ENCODE results near the gene TES.
A peak's percentile ranks its signal among the peaks of the same experiment; 100 is the strongest.

Gene TES, protein sequence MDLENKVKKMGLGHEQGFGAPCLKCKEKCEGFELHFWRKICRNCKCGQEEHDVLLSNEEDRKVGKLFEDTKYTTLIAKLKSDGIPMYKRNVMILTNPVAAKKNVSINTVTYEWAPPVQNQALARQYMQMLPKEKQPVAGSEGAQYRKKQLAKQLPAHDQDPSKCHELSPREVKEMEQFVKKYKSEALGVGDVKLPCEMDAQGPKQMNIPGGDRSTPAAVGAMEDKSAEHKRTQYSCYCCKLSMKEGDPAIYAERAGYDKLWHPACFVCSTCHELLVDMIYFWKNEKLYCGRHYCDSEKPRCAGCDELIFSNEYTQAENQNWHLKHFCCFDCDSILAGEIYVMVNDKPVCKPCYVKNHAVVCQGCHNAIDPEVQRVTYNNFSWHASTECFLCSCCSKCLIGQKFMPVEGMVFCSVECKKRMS

DNA sequence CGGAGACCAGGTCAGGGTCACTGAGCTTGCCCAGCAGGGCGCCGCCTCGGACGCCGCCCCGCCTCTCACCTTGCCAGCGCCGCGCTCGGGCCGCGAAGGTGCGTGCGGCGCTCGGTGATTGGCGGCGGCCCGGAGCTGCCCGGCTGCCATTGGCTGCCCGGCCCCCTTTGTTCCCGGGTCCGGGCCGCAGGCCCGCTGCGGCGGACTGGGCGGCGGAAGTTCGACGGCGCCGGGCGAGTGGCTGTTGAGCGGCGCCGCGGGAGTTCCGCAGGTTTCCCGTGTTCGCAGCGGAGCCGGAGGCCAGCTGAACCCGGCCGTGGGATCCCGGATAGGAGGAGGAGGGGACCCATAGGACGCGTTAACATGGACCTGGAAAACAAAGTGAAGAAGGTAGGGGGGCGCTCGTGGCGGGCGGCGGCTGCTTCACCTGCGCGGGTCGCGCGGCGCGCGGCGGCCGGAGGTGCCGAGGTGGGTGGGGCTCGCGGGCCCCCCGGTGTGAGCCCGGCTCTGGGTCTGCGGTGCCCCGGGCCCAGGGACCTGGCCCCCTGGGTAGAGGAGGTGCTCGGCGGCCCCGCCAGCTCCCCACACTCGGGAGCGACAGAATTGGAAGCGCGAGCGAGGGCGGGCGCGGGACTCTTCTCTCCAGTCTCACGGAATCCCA is at the start of gene TES:
Gene TES, plus strand, starts transcription at position 195 of the 661 bp plus-strand sequence. Its CDS starts 169 bp downstream, at position 364.
- Histone ChIP-seq H3K4me3 (peak within 1 kb of the TSS; percentile 77), H3K27ac (peak within 1 kb of the TSS; percentile 91 to 92)
- TF ChIP-seq, protein P1, sequence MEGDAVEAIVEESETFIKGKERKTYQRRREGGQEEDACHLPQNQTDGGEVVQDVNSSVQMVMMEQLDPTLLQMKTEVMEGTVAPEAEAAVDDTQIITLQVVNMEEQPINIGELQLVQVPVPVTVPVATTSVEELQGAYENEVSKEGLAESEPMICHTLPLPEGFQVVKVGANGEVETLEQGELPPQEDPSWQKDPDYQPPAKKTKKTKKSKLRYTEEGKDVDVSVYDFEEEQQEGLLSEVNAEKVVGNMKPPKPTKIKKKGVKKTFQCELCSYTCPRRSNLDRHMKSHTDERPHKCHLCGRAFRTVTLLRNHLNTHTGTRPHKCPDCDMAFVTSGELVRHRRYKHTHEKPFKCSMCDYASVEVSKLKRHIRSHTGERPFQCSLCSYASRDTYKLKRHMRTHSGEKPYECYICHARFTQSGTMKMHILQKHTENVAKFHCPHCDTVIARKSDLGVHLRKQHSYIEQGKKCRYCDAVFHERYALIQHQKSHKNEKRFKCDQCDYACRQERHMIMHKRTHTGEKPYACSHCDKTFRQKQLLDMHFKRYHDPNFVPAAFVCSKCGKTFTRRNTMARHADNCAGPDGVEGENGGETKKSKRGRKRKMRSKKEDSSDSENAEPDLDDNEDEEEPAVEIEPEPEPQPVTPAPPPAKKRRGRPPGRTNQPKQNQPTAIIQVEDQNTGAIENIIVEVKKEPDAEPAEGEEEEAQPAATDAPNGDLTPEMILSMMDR (IDR thresholded peaks at IDR 0.05): no peak
- no peak for DNase-seq (ENCODE audit: low spot score)

DNA sequence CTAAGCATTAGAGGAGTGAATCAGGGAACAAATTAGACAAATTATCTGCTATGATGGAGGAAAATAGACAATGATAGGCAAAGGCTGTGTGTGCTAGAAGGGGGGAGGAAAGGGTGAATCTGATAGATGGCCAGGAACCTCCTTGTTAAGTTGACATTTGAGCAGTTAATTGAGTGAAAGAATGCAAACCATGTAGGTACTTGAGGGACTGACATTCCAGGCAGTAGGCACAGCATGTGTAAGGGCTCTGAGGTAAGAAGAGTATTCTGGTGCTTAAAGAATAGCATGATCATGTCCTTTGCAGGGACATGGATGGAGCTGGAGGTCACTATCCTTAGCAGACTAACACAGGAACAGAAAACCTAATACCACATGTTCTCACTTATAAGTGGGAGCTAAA is 48.6 kb upstream of the TES start:
- TF ChIP-seq, protein P1 (IDR thresholded peaks at IDR 0.05): no peak
- H3K27ac ChIP-seq: no peak overlapping the region
- no peak overlapping the region for H3K4me3 ChIP-seq
- DNase-seq (ENCODE audit: low spot score): no peak

DNA sequence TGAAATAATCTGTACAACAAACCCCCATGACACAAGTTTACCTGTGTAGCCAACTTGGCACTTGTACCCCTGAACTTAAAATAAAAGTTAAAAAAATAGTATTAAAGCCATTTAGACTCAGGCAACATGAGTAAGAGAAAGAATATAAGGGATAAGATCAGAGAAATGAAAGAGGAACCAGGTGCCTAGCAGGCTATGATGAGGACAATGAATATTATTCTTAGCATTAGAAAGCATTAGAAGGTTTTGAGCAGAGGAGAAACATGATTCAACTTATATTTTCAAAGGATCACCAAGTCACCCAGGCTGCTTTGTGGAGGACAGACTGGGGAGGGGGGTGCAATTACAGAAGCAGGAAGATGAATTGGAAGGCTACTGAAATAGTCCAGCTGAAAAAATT is 48.1 kb upstream of the TES start:
- H3K4me3 ChIP-seq: no peak overlapping the region
- no peak for DNase-seq (ENCODE audit: low spot score)
- no peak overlapping the region for H3K27ac ChIP-seq
- TF ChIP-seq, protein P1 (IDR thresholded peaks at IDR 0.05): no peak

DNA sequence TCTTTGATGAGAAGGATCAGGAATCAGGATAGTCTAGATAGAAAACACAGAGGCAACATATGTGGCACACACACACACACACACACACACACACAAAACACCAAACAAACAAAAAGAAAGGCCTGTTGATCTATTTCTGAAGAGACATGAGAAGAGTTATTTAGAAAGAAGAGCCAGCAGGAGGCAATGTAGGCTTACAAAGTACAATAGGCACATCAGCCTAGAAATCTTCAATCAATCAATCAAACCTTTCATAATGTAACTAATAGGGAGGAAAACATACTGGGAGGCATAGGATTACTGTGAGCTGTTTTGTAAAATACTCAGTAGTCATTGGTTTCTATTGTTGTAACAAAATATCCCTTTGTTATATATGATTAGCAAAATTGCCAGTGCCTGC is 47.3 kb upstream of the TES start:
- H3K4me3 ChIP-seq: no peak overlapping the region
- DNase-seq (ENCODE audit: low spot score): no peak
- TF ChIP-seq, protein P1 (IDR thresholded peaks at IDR 0.05): no peak
- H3K27ac ChIP-seq: no peak overlapping the region

DNA sequence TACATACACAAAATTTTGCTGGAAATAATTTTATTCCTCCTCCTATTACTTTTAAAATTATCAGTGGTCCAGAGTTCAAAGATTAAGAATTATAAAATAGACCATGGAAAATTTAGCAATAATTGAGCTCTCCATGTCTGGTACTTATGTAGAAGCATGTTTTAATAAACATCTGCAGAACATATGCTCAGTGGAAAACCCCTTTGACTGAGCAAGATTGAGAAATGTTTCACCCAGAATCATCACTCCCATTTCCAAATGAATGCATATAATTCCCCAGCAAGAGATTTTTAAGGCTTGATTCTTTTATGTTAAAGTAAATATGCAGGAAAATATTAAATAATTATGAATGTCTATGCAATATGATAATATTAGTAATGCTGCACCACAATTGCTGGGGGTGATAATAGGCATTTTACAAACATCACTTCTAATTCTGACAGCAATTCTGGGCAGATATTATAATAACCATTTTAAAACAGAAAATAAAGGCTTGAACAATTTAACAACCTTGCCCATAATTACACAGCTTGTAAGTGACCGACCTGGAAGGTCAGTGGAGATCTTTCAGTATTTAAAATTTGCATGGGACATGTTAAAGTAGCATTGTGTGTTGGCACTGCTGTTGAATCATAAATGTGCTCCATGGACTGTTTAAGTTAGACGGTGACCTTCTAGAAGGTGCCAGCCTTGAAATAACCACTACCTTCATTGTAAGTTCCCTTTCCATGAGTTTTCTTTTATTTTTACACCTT is 45.6 kb upstream of the TES start:
- H3K27ac ChIP-seq: no peak overlapping the region
- no peak for DNase-seq (ENCODE audit: low spot score)
- TF ChIP-seq, protein P1 (IDR thresholded peaks at IDR 0.05): no peak
- no peak overlapping the region for H3K4me3 ChIP-seq

DNA sequence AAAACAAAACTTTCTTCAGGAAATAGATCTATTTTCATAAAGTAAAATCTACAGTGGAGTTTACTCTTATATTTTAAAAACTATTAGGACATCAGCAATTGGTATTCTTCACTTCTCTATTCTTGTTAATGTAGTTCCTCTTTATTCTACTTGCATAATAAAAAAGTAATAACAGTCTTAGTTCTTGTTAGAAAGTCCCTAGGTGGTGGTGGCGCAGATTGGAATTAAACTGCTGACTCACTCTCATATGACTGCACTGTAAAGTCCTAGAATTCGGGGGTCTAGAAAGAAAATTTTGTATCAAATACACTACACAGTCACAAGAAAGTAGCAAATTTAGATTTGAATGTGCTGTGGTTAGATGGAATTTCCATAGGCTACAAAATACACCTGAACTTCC is 44.6 kb upstream of the TES start:
- DNase-seq (ENCODE audit: low spot score): no peak
- Histone ChIP-seq H3K4me3 (no peak overlapping the region), H3K27ac (no peak overlapping the region)
- TF ChIP-seq, protein P1 (IDR thresholded peaks at IDR 0.05): no peak
